Stimulated activated CD4-positive, alpha-beta T cell treated with anti-CD3 and anti-CD28 coated beads, Interleukin-1b, Interleukin-23, amount 100 ng/mL, for 4 hours (primary cell): ENCODE measurements around the gene FOXO1.
A peak's percentile ranks its signal among the peaks of the same experiment; 100 is the strongest.

Source experiments
- DNase-seq, 2 donors: peaks; one replicate each; pipeline ENCODE4 v3.0.0-alpha.2; 2020; ENCODE audit warnings: low read depth in 2 of 2

The FOXO1 gene

GRCh38 chr13:40666933-40667621 lies 636 bp upstream of the FOXO1 start:
- peak in 1 of 2 donors; percentile 20 for DNase-seq

GRCh38 chr13:40665126-40666044 lies 1.1 kb downstream of the FOXO1 start:
- DNase-seq: peak in 1 of 2 donors; percentile 42

DNA sequence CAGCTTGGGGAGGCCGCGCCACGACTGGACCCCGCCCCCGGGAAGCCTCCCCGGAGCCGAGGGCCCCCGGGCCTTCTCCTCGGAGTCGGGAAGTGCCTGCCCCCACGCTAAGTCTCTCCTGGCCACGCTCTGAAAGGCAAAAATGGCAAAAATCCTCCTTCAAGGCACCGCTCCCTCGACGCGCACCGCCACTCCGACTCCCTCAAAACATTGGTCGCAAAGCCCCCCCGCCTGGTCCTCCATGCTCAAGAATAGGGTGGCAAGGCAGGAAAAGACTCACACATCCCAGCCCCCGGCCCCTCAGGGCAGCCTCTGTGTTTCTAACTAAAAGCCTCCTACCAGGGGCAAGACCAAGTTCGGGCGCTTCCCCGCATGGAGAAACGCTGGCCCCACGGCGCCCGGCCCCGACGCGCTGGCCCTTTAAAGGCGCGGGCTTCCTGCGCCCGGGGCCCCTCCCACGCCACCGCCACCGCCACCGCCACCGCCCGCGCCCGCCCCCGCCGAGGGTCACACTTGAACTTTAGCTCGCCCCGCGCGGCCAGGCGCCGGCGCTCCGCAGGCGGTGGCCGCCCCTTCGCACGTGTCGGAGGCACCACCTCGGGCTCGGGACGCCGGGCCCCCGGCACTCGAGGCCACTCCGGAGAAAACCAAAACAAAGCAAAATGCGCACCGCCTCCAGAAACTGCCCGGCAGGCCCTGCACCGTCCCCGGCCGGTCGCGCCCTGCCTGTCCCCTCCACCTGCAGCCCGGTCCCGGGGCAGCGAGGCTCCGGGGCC lies 1.9 kb downstream of the FOXO1 start:
- peak; percentile 48 to 61 for DNase-seq

GRCh38 chr13:40664100-40664349 lies 2.4 kb downstream of the FOXO1 start:
- peak in 1 of 2 donors; percentile 50 for DNase-seq

GRCh38 chr13:40662866-40663265 lies 3.6 kb downstream of the FOXO1 start:
- peak in 1 of 2 donors; percentile 22 for DNase-seq

GRCh38 chr13:40661875-40662665 lies 4.4 kb downstream of the FOXO1 start:
- no peak for DNase-seq

DNA sequence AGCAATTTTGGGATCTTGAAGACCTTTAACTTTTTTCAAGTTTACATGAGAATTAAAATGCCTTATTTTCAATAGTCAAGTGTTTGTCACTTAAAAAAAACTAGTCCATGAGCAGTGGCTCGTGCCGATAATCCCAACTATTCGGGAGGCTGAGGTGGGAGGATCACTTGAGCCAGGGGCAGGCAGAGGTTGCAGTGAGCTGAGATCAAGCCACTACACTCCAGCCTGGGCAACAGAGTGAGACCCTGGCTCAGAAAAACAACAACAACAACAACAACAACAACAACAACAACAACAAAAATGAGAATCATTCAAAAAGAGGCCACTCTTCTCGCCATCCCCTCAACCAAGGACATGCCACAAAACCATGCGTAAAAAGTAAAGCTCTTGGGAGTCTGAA lies 5.7 kb downstream of the FOXO1 start:
- no peak for DNase-seq

- no peak for DNase-seq
Observed at GRCh38 chr13:40660141-40660664, 6.2 kb downstream of the FOXO1 start.

DNA sequence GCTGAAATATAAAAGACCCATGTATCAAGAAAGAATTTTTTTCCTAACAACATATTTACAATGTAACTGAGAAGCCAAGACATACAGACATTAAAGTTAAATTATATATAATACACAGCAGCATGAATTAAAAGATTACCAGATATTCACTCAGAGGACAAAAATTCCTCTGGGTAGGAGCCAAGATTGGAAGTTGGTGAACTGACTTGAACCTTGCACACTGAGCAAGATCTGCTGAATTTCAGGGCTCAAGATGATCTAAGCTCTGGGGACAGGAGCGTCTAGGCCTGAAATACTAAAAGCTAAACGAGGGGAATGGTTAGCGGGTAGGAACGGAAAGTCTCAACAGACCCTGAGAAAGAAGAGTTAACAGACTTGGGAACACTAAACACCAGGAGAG lies 8.5 kb downstream of the FOXO1 start:
- no peak for DNase-seq

GRCh38 chr13:40657307-40657706 lies 9.1 kb downstream of the FOXO1 start:
- no peak for DNase-seq

- no peak for DNase-seq
Observed at GRCh38 chr13:40656358-40656757, 10.1 kb downstream of the FOXO1 start.

GRCh38 chr13:40653527-40654318 lies 12.7 kb downstream of the FOXO1 start:
- no peak for DNase-seq

DNA sequence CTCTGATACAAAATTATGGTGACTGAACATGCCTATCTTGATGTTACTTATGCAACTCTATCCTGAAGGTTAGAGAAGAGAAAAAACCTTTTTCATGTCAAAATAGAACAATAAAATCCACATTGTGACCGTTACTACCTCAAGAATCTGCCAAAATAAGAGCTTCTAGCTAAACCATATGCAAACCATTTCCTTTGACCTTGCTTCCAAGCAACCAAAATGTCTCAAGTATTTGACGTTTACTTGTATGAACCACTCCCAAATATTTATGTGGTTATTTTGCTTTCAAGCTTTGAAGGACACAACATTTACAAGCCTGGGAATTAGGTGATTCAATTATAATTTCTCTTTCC lies 13.9 kb downstream of the FOXO1 start:
- DNase-seq: no peak

GRCh38 chr13:40651866-40652587 lies 14.4 kb downstream of the FOXO1 start:
- no peak for DNase-seq

DNA sequence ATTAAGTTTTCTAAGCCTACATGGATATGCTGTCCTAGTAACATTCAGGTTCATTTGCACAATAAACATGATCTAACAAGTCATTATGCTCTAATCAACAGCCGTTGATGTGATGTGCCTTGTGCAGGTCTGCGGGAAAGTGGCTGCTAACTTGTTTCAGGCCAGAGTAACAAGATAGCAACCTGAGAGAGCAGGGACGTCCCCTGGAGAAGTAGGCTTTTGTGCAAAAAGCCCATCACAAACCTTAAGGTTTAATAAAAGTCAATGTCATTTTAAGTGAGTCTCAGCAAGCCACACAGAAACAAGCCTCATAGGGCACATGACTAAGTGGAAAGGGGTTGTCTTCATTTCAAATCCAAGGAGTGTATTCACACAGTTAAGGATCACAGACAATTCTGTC lies 17.6 kb downstream of the FOXO1 start:
- DNase-seq: no peak

DNA sequence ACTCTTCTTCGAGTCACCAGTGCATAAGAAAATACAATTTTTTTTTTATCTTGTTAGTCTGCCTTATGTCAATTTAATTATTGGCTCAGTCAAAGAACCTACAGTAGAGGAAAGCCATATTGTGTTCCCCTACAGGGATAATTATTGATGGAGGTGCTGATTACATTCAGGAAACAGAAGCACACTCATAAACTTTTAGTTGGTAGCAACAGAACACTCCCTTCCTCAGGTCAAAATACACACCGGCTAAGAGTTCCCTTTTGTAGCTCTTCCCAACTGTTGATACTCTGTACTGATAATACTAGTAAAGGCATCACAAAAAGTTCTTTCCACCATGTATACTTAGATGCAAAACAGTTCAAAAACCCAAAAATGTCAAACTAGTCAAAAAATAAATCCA lies 18.4 kb downstream of the FOXO1 start:
- no peak for DNase-seq

DNA sequence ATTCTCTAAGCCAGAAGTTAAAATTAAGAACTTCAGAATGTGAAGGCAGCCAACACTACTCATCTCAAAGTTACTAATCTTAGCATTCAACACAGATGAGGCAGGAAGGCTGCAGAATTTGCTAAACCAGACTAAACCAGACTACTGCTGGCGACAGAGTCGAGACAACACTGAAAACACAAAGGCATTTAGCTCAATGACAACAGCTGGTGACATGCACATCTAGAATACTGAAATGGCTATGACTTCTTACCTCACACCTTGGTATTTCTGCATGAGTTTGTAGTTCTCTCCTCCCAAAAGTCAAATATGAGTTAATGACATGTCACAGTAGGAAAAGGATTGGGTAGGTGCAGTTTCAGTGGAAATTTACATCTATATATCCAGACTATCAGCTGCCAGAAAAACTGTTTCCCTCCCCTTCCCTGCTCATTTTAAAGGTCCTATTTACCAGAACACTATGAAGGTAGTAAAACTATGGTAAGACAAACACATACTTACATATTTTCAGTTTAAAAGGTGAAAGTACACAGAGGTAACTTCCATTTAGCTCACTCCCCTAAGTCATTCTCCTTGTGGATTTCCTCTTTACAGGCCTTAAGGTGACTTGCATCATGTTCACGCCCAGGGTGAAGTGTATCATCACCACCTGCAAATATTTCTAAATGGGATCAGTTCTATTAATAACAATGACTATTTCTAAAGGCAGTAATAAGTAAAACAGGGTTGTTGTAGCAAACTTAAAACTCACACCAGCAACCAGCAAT lies 21.4 kb downstream of the FOXO1 start:
- no peak for DNase-seq

GRCh38 chr13:40640845-40641458 lies 25.5 kb downstream of the FOXO1 start:
- DNase-seq: no peak

DNA sequence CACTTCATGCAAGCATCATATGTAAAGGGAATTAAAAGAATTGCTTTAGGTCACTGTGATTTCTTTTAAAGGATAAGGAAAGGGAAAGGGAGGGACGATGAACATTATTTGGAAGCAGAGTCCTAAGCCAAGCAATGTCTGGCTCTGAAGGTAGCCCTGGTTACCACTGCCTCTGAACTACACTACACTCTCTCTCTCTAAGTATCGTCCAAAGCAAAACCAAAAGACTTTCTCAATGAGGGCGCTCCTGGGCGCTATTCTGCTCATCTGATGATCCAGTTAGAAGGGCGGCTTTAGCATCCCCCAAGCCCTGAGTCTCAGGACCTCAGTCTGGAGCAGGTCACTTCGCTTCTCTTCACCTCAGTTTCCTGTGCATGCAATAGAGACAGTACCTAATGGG lies 26.2 kb downstream of the FOXO1 start:
- no peak for DNase-seq
